Fibroblast of pulmonary artery (primary cell): ENCODE data around the gene PSMB10.

Source experiments
- DNase-seq: peaks from one replicate; pipeline ENCODE4 v3.0.0-alpha.2; 2010; ENCODE audit warnings: low read depth
- H3K4me3 ChIP-seq: replicated peaks from 2 replicates; pipeline ENCODE4 v1.5.1; 2011; ENCODE audit warnings: low read depth, mild to moderate bottlenecking, control low read depth, low read length, moderate library complexity
- TF ChIP-seq, protein P1 (sequence below): IDR thresholded peaks from 2 replicates; pipeline ENCODE4 v1.5.1; 2011; ENCODE audit warnings: mild to moderate bottlenecking, control low read depth, low read length, inconsistent platforms; ENCODE audit errors: missing control alignments

PSMB10 gene

DNA sequence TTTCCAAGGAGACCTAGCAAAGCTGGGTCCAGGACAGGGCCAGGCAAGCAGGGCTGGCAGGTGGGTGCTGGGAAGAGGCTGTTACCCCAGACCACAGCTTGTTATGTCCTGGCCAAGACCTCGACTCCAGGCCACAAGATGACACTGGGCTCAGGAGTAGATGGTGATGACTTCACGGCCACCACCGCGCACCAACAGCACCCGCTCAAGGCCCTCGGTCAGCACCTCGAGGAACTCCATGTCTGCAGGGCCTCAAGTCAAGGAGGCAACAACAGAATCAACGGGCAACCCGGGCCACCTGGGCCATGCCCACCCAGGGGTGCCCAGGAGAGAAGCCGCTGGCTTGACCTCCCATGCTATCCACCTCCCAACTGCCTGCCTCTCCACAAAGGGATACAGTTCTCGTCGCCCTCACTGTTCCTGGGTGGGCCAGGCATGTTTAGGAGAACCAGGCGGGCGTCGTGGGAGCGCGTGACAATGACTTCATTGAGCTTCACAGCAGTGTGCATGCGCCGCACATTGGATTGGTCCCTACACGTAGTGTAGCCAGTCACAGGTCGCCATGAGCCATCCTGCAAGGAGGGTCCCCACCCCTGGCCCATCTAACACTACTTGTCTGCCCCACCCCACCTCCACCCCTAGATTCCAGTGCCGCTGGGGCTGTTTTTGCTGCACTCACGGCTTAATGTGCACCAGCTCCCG is 8.2 kb upstream of the PSMB10 start:
- no peak overlapping the region for H3K4me3 ChIP-seq
- DNase-seq = no peak
- TF ChIP-seq, protein P1, sequence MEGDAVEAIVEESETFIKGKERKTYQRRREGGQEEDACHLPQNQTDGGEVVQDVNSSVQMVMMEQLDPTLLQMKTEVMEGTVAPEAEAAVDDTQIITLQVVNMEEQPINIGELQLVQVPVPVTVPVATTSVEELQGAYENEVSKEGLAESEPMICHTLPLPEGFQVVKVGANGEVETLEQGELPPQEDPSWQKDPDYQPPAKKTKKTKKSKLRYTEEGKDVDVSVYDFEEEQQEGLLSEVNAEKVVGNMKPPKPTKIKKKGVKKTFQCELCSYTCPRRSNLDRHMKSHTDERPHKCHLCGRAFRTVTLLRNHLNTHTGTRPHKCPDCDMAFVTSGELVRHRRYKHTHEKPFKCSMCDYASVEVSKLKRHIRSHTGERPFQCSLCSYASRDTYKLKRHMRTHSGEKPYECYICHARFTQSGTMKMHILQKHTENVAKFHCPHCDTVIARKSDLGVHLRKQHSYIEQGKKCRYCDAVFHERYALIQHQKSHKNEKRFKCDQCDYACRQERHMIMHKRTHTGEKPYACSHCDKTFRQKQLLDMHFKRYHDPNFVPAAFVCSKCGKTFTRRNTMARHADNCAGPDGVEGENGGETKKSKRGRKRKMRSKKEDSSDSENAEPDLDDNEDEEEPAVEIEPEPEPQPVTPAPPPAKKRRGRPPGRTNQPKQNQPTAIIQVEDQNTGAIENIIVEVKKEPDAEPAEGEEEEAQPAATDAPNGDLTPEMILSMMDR = no peak

DNA sequence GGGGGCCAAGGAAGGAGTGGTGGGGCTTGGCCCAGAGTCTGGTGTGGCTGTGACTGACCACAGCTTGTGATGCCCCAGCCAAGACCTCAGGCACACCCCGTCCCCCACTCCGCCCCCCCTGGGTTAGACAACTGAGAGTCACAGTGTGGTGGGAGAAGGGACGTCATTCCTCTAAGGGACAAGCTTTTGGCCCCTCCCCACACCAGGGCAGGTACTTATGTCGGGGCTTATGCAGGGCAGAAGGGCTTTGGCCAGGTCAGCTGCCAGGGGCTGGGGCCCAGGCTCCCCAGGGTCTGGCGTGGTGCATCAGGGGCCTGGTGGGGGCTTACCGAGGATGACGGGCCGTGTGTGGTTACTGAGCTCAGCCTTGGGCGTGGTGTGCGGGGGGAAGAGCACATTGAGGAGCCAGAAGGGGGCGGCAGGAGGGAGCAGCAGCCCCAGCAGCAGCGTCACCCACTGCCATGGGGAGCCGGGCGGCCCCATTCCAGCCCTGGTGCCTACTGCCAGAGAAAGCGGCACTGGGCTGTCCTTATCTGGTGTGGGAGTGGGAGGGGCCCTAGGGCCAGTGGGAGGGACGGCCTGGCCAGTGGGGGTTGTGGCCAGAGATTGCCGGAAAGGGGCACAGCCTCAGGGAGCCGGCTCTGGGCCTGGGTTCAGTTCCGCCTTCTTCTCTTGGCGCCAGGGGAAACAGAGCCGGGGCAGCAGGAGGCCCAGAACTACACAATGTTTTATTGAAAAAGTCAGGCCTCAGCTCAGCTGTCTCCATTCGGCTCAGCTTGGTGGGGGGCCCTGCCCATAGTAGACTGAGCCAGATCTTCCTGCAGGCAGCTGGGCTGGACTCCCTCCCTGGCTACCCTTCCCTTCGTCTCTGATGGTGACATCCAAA is 7.2 kb upstream of the PSMB10 start, which contains the start of gene LCAT:
LCAT (minus strand) TSS at position 502 of the 886 bp plus-strand sequence; CDS start at position 483, 19 bp downstream.
- no peak for DNase-seq
- TF ChIP-seq, protein P1 = no peak
- no peak within 1 kb of the TSS for H3K4me3 ChIP-seq

DNA sequence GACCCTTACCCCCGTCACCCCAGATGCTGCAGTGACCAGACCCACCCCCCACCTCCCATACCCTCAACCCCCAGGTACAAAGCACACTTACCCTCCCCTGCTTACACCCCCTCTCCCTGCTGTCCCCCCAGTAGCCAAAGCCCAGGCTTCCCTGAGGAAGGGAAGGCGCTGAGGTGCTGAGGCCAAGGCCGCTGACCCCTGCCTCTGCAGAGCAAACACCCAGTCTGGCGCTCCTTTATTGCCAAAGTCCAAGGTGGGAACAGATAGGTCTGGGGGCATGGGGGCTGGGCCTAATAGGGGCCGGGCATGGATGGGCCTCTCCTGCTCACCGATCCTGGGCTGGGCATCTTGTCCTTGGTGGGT is 6.6 kb upstream of the PSMB10 start:
- TF ChIP-seq, protein P1 = no peak
- no peak for DNase-seq
- no peak overlapping the region for H3K4me3 ChIP-seq

DNA sequence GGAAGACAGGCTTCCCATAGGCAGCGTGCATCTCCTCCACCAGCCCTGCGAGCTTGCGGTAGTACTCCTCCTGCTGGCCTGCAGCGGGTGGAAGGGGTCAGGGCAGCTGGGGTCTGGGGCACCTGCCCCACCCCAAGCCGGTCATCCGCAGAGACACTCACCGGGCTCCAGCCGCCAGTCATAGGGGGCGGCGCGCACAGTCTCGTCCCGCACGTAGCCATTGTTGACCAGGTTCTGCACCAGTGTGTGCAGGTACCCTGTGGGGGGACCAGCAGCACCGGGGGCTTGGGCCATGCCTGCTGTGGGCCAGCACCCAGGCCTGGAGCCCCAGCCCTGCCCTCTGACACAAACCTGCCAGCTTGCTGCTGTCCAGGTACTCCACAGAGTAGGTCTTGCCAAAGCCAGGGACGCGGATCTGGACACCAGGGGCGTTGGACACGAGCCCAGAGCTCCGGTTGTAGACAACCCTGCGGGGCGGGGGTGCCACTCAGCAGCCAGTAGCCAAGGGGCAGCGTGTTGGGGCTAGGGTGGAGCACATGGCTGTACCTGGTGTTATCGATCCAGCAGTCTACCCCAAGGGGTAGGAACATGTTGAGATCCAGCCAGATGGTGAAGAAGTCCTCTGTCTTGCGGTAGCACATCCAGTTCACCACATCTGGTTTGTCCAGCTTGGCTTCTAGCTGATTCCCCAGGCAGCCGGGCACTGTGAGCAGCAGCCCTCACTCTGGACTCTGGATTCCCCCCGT is 6.0 kb upstream of the PSMB10 start:
- TF ChIP-seq, protein P1 = no peak
- no peak overlapping the region for H3K4me3 ChIP-seq
- DNase-seq = no peak

DNA sequence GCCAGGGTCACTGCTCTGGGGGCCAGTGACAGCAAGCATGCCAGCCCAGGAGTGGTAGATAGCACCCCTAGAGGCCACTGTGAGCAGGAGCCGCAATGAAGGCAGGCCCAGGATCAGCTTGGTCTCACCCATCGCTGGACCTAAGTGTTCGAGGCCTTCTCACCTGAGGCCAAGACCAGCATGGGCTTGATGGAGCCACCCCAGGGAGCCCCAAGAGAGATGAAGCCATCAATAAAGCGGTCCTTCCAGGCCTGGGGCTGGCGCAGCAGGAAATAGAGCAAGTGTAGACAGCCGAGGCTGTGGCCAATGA is 5.5 kb upstream of the PSMB10 start:
- H3K4me3 ChIP-seq = no peak overlapping the region
- peak; percentile 44 for DNase-seq
- TF ChIP-seq, protein P1 = peak; percentile 69

DNA sequence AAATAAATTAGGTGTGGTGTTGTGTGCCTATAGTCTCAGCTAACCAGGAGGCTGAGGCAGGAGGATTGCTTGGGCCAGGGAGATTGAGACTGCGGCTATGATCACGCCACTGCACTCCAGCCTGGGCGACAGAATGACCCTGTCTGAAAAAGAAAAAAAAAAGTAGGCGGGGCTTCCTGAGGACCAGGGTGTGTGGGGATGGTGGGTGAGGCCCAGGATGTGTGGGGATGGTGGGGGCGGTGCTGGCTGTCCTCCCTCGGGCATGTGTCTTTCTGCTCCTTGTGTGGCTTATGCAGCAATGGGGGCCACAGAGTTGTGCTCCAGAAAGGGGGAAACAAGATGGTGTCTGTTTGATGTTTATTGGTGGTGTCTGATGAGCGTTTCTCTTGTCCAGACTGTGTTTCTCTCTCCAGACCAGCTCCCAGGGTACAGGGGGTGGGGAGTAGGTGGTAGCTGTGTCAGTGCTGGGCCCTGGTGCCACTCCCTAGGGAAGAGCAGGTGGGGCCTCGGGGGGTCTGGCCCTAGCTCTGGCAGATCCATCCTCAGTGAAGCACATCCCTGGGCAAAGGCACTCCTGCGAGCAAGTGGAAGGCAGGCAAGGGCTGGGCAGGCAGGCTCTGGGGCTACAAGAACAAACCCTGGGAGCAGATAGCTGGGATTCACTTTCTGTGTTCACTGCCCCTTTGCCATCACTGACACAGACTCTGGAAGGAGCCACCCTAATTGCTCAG is 5.0 kb upstream of the PSMB10 start:
- no peak for DNase-seq
- no peak overlapping the region for H3K4me3 ChIP-seq
- TF ChIP-seq, protein P1 = no peak
